ENCODE measurements around the gene ERMAP. TPM values are rescaled to one million over a fixed set of nuclear protein-coding genes. Genes with fewer than 3 reads are reported as not detected.

ERMAP gene
- total RNA-seq (2014; rRNA removed; shearing (Covaris generic)) = 8.4 and 11.2 TPM in 2 replicates

DNA sequence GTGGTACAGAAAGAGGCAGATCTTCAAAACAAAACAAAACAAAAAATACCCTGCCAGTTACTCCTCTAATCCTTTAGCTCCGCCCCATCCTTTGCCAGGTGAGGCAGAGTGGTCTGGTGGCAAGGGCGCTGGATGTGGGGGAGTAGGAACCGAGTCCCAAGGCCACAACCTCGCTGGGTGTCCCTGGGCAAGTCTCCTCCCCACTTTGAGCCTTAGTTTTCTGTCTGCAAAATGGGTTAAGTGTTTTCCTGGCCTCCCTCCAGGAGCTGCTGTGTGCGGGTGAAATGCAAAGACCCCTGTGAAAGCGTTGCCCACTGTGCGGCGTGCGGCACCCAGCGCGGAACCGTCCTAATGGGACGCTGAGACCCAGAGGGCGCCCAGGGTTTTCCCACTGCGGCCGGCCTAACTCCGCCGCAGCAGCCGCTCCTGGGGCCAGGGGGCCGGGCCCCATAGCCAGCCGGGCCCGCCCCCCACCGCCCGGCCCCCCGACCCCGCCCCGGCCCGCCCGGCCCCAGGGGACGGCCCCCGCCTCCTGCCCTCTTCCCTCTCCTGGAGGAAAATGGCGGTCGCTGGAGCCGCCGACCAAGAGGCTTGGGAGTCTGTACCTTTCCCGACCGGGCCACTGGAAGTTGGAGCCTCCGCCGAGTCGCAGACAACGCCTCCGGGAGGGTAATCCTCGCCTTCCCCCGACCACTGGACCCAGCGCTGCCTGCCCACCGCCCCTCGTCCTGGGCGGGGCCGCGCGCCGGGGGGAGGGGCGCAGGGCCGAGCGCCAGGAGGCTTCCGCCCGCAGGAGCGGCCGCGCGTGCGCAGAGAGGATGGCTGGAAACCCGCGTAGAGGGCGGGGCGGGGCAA, at the start of gene ERMAP, which contains the start of gene SVBP:
Gene ERMAP, plus strand, starts transcription at position 538 of the 855 bp plus-strand sequence. CDS start 13,327 bp downstream, outside the sequence.
Gene SVBP, minus strand, starts transcription at position 813 of the 855 bp plus-strand sequence. CDS start 853 bp downstream, outside the sequence.
- DNase-seq (ENCODE audit: low read depth) = peak; percentile 79

DNA sequence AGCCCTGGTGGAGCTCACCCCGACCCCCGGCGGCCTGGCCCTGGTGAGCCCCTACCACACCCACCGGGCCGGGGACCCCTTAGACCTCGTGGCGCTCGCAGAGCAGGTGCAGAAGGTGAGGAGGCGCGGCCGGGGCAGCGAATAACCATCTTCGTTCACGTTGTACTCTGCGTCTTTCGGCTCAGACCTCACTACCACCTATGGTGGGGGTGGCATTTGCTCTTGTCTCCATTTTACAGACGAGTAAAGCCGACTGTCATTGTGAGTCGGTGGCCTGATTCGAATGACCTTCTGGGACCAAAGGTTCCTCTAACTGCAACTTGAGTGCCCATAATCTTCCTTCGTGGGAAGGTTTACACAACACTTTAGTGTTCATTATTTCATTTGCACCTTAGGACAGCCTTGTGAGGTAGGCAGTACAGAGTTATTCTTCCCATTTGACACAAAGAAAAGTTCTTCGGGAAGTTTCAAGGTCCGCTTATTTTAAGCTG, 49.4 kb upstream of the ERMAP start:
- DNase-seq (ENCODE audit: low read depth) = no peak

GRCh38 chr1:42768172-42768571, 48.8 kb upstream of the ERMAP start:
- DNase-seq (ENCODE audit: low read depth) = no peak

- no peak for DNase-seq (ENCODE audit: low read depth)
Observed at GRCh38 chr1:42769811-42770210, 47.1 kb upstream of the ERMAP start.

- DNase-seq (ENCODE audit: low read depth) = no peak
Observed at GRCh38 chr1:42773420-42773819, 43.5 kb upstream of the ERMAP start.

- no peak for DNase-seq (ENCODE audit: low read depth)
Observed at GRCh38 chr1:42774928-42775526, 41.9 kb upstream of the ERMAP start.

DNA sequence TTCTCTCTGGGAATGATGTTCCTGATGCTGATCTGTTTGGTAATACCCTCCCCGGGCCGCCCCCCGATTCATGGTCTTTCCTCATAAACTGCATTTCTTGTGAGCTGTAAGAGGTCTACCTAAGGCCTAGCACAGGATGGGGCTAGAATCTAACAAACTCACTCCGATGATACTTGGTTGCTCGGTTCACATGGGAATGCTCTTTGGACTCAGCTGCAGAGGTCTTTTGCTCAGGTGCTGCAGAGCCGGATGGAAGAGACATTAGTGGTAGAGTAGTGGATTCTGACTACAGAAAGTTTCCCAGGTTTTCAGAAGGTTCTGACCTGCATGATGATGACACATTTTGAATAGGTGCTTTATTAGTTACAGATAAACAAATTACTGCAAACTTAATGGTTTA, 40.4 kb upstream of the ERMAP start:
- DNase-seq (ENCODE audit: low read depth) = no peak

DNA sequence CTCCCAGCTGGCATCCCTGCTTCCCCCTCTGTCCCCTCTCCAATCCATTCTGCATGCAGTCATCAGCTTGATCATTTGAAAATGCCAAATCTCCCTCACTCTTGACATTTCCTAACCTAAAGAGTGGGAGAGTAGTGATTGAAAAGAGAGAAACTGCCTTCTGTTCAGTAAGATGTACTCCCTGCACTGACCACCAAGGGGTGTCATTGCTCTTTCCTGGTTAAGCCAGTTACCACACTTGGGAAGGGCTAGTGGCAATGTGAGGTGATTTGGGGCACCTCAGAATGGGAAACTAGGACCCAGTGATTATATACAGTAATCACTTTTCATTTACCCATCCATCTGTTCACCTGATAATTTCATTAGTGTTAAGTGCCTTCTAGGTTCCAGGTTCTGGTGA, 39.1 kb upstream of the ERMAP start:
- DNase-seq (ENCODE audit: low read depth) = peak; percentile 34

- DNase-seq (ENCODE audit: low read depth) = no peak
Observed at GRCh38 chr1:42779725-42780124, 37.2 kb upstream of the ERMAP start.

- DNase-seq (ENCODE audit: low read depth) = no peak
Observed at GRCh38 chr1:42780176-42780575, 36.7 kb upstream of the ERMAP start.

DNA sequence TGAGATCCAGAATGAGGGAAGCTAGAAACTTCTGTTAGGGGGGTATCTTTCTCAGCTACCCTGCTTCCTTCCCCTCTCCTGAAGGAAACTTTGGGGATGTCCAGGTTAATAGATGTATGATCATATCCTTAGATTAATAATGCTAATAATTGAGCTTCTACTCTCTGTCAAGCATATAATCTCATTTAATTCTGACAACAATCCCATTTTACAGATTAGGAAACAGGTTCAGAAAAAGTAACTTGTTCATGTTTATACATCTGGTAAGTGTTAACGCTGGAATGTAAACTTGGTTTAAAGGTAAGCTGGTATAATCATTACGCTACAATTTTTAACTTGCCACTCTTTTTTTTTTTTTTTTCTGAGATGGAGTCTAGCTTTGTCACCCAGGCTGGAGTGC, 33.8 kb upstream of the ERMAP start:
- no peak for DNase-seq (ENCODE audit: low read depth)

GRCh38 chr1:42784547-42784945, 32.4 kb upstream of the ERMAP start:
- DNase-seq (ENCODE audit: low read depth) = no peak

GRCh38 chr1:42784946-42785693, 31.8 kb upstream of the ERMAP start, which contains the start of gene TMEM269:
Gene TMEM269 (plus strand): TSS chr1:42784991. CDS start chr1:42789894, 4,903 bp downstream.
- DNase-seq (ENCODE audit: low read depth) = no peak

GRCh38 chr1:42786097-42786496, 30.8 kb upstream of the ERMAP start:
- DNase-seq (ENCODE audit: low read depth) = no peak

DNA sequence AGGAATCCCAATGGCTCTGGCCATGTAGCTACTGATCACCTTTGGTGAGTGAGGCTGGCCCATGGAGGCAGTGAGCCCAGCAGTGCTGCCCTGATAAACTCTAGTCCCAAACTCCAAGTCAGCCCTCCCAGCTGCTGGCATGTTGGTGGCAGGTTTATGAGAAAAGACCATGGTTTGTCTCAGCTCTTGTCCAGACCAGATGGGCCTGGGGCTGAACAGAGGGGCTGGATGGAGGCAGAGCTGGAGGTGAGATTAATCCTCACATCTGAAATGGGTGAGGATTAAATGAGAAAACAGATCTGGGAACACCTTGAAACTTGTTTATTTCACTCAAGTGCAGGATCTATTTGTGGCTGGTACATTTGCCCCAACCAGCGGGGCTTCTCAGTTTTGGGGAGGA, 28.9 kb upstream of the ERMAP start:
- no peak for DNase-seq (ENCODE audit: low read depth)

DNA sequence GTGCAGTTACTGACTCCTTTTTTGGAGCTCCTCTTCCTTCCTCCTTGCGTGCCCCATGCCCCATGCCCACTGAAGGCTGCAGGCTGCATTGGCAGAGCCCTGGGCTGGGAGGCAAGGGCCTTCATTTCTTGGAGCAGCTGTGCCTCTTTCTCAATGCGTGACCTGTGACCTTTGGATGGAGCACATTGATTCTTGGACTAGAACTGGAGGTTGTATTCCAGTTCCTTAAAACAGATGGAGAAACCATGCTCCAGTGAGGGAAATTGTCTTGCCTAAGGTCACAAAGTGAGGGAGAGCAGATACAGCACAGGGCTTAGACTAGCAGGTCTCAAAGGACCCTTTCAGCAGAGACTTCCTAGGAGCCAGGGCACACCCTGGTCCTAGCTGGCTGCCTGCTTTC, 23.1 kb upstream of the ERMAP start:
- DNase-seq (ENCODE audit: low read depth) = no peak

- no peak for DNase-seq (ENCODE audit: low read depth)
Observed at GRCh38 chr1:42797414-42797813, 19.5 kb upstream of the ERMAP start.

- DNase-seq (ENCODE audit: low read depth) = no peak
Observed at GRCh38 chr1:42797979-42798378, 18.9 kb upstream of the ERMAP start.

GRCh38 chr1:42801832-42802473, 15.0 kb upstream of the ERMAP start:
- no peak for DNase-seq (ENCODE audit: low read depth)

DNA sequence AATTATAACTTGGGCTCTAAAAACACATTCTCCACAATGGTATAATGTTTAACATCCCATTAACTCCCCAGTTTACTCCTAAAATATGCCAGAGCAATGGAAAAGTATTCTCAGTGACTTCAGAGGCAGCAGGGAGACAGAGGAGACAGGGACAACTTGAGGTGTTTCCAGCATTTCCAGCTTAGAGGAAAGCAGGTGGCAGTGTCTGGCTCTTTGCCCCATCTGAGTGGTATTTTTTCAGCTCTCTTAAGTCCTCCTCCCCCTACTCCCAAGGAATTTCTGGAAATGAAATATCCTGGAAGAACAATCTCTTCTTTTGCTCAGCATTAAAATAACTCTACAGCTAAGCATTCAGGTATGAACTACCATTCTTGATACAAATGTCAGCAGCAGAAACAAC, 10.8 kb upstream of the ERMAP start:
- DNase-seq (ENCODE audit: low read depth) = no peak

GRCh38 chr1:42806593-42806992, 10.3 kb upstream of the ERMAP start:
- no peak for DNase-seq (ENCODE audit: low read depth)

All from M059J (cell line).